Measurements from ENCODE around the gene POU5F2.

Gene POU5F2

GRCh38 chr5:93715761-93716160 lies 25.6 kb downstream of the POU5F2 start:
- DNase-seq, result no peak

GRCh38 chr5:93715327-93715726 lies 26.1 kb downstream of the POU5F2 start:
- no peak for DNase-seq

- DNase-seq, result no peak
These were observed 33.0 kb downstream of the POU5F2 start for GRCh38 chr5:93708442-93708841.

GRCh38 chr5:93705896-93706295 lies 35.5 kb downstream of the POU5F2 start:
- no peak for DNase-seq

- no peak for DNase-seq
These were observed 36.4 kb downstream of the POU5F2 start for GRCh38 chr5:93704996-93705395.

GRCh38 chr5:93691997-93692396 lies 49.4 kb downstream of the POU5F2 start:
- no peak for DNase-seq
